CD14-positive monocyte (primary cell): ENCODE measurements around the gene CFTR. TPM values are rescaled to one million over a fixed set of nuclear protein-coding genes. Genes with fewer than 3 reads are reported as not detected.

ENCODE experiments used
- DNase-seq, 3 donors: peaks; one replicate each; pipeline ENCODE4 v3.0.0-alpha.2; 2011 to 2022
- H2AFZ ChIP-seq: 2 replicates; pipeline ENCODE4 v1.6.0; 2012; ENCODE audit warnings: mild to moderate bottlenecking, low read depth, low read length, inconsistent platforms; ENCODE audit not compliant: insufficient read depth, poor library complexity, severe bottlenecking
- H3K27ac ChIP-seq, 2 donors: 1 replicate in 1 of 2; 2 replicates in 1 of 2; pipeline ENCODE4 v1.5.1; 2012 to 2013; ENCODE audit warnings: low read length in 2 of 2, control low read depth in 1 of 2, inconsistent platforms in 1 of 2, low read depth in 1 of 2, mild to moderate bottlenecking in 1 of 2
- H3K27me3 ChIP-seq, 2 donors: one replicate each; pipeline versions ENCODE4 v1.6.0 to v1.6.1; 2011 to 2013; ENCODE audit warnings: low read length in 2 of 2; ENCODE audit not compliant: control insufficient read depth in 2 of 2, insufficient read depth in 2 of 2
- H3K36me3 ChIP-seq, 2 donors: replicated peaks in 1 of 2; 1 replicate in 1 of 2; 2 replicates in 1 of 2; pipeline versions ENCODE4 v1.5.1 to v1.6.1; 2012 to 2013; ENCODE audit warnings: low read length in 2 of 2, control low read depth in 1 of 2, inconsistent platforms in 1 of 2, mild to moderate bottlenecking in 1 of 2; ENCODE audit not compliant: insufficient read depth in 2 of 2, control insufficient read depth in 1 of 2
- H3K4me1 ChIP-seq, 2 donors: 1 replicate in 1 of 2; 2 replicates in 1 of 2; pipeline versions ENCODE4 v1.5.1 to v1.6.1; 2012 to 2013; ENCODE audit warnings: low read length in 2 of 2, control low read depth in 1 of 2, inconsistent platforms in 1 of 2, mild to moderate bottlenecking in 1 of 2, moderate library complexity in 1 of 2; ENCODE audit not compliant: insufficient read depth in 2 of 2, control insufficient read depth in 1 of 2
- H3K4me2 ChIP-seq: replicated peaks from 2 replicates; pipeline ENCODE3; 2012; ENCODE audit warnings: low read length, moderate library complexity, mild to moderate bottlenecking; ENCODE audit not compliant: poor library complexity, severe bottlenecking; ENCODE audit errors: extremely low read depth
- H3K4me3 ChIP-seq, 3 experiments: fragments of 200-600 bp in 1 of 3; sonication (generic) in 1 of 3; replicated peaks in 1 of 3; 1 replicate in 2 of 3; 2 replicates in 1 of 3; pipeline ENCODE4 v1.5.1; 2011 to 2013; ENCODE audit warnings: low read length in 3 of 3, mild to moderate bottlenecking in 3 of 3, control low read depth in 2 of 3, low read depth in 2 of 3, inconsistent platforms in 1 of 3, moderate library complexity in 1 of 3
- H3K79me2 ChIP-seq: 2 replicates; pipeline ENCODE4 v1.6.0; 2012; ENCODE audit warnings: mild to moderate bottlenecking, control low read depth, inconsistent platforms, low read length, moderate library complexity; ENCODE audit not compliant: insufficient read depth
- H3K9ac ChIP-seq: 2 replicates; pipeline ENCODE4 v1.6.0; 2017; ENCODE audit warnings: low read length, mild to moderate bottlenecking; ENCODE audit not compliant: insufficient read depth, poor library complexity, severe bottlenecking
- H3K9me3 ChIP-seq, 2 donors: replicated peaks in 1 of 2; 1 replicate in 1 of 2; 2 replicates in 1 of 2; pipeline versions ENCODE4 v1.5.1 to v1.6.1; 2012 to 2013; ENCODE audit warnings: low read length in 2 of 2, control low read depth in 1 of 2; ENCODE audit not compliant: control insufficient read depth in 1 of 2, insufficient read depth in 1 of 2
- H4K20me1 ChIP-seq: 2 replicates; pipeline ENCODE4 v1.6.0; 2012; ENCODE audit warnings: mild to moderate bottlenecking, low read length, control low read depth, moderate library complexity; ENCODE audit not compliant: insufficient read depth
- H3K27ac Mint-ChIP-seq, 7 donors: one replicate each; pipeline ENCODE4 v1.8.0; 2020; ENCODE audit warnings: mild to moderate bottlenecking in 7 of 7, mixed read lengths in 7 of 7, moderate library complexity in 6 of 7, inconsistent platforms in 2 of 7
- H3K27me3 Mint-ChIP-seq, 3 donors: one replicate each; pipeline ENCODE4 v1.8.0; 2021 to 2022; ENCODE audit warnings: low read depth in 3 of 3, mild to moderate bottlenecking in 3 of 3, mixed read lengths in 3 of 3, moderate library complexity in 3 of 3, inconsistent platforms in 1 of 3
- H3K36me3 Mint-ChIP-seq, 2 donors: one replicate each; pipeline ENCODE4 v1.8.0; 2020; ENCODE audit warnings: mixed read lengths in 2 of 2, inconsistent platforms in 1 of 2, mild to moderate bottlenecking in 1 of 2
- H3K4me1 Mint-ChIP-seq: one replicate; pipeline ENCODE4 v1.8.0; 2020; ENCODE audit warnings: mild to moderate bottlenecking, mixed read lengths
- H3K4me3 Mint-ChIP-seq, 2 donors: one replicate each; pipeline ENCODE4 v1.8.0; 2020; ENCODE audit warnings: mild to moderate bottlenecking in 2 of 2, mixed read lengths in 2 of 2, moderate library complexity in 1 of 2
- H3K9me3 Mint-ChIP-seq, 7 donors: one replicate each; pipeline ENCODE4 v1.8.0; 2020 to 2022; ENCODE audit warnings: mixed read lengths in 7 of 7, mild to moderate bottlenecking in 6 of 7, moderate library complexity in 6 of 7, inconsistent platforms in 2 of 7
- WGBS: methylation state at CpG from one replicate; pipeline ENCODE4 v1.1.5; 2013; ENCODE audit warnings: missing lambda C conversion rate; ENCODE audit not compliant: insufficient coverage; 5-methylcytosine and 5-hydroxymethylcytosine counted together
- intact Hi-C, 2 donors: fragments of 100-400 bp; cut with micrococcal nuclease; formaldehyde crosslinking; loops; one replicate each; pipeline versions ENCODE4 v1.15.0 to v1.15.1; 2023
- polyA plus RNA-seq, 3 donors: library from polyadenylated mRNA; depleted of rRNA in 1 of 3; unstranded in 2 of 3; stranded (reverse) in 1 of 3; fragments of 300-500 nt in 2 of 3; fragments of >200 nt in 1 of 3; fragmentation: Illumina TruSeq in 2 of 3; gene quantifications; 1 replicate in 2 of 3; 2 replicates in 1 of 3; pipeline ENCODE4 v1.2.3, GENCODE V29; 2012 to 2021
- TF ChIP-seq, protein P1 (sequence below): fragments of 200-600 bp; IDR thresholded peaks from one replicate; pipeline ENCODE4 v1.8.0; 2022; ENCODE audit warnings: antibody characterized with exemption, mild to moderate bottlenecking

Gene CFTR
- polyA plus RNA-seq, 3 donors = not detected

DNA sequence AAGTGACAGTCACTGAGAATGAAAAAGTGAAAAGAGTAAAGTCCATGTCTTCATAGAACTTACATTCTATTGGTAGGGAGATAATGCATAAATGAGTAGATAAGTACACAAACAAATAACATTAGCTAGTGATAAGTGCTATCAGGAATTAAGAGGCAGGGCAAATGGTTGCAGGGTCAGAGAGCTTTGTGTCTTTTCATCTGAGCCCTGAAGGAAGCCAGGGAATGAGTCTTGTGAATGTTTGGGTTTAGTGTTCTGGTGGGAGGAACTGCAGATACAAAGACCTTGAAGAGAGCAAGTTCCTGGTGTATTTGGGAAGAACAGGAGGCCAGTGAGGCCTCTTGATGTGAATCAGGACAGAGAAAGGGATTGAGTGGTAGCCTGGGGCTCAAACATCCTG, 209.6 kb downstream of the CFTR start:
- H3K9ac ChIP-seq = no peak overlapping the region
- H3K4me1 ChIP-seq = no peaks in the 10 kb centered on the region
- H4K20me1 ChIP-seq = no peaks in the 10 kb centered on the region
- TF ChIP-seq, protein P1, sequence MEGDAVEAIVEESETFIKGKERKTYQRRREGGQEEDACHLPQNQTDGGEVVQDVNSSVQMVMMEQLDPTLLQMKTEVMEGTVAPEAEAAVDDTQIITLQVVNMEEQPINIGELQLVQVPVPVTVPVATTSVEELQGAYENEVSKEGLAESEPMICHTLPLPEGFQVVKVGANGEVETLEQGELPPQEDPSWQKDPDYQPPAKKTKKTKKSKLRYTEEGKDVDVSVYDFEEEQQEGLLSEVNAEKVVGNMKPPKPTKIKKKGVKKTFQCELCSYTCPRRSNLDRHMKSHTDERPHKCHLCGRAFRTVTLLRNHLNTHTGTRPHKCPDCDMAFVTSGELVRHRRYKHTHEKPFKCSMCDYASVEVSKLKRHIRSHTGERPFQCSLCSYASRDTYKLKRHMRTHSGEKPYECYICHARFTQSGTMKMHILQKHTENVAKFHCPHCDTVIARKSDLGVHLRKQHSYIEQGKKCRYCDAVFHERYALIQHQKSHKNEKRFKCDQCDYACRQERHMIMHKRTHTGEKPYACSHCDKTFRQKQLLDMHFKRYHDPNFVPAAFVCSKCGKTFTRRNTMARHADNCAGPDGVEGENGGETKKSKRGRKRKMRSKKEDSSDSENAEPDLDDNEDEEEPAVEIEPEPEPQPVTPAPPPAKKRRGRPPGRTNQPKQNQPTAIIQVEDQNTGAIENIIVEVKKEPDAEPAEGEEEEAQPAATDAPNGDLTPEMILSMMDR = no peak
- Mint-ChIP-seq H3K27ac (no peak overlapping the region), H3K4me1 (no peaks in the 10 kb centered on the region), H3K9me3 (peaks cover 0 to 3% (median 0%) of the 10 kb centered on the region in 7 donors), H3K36me3 (no peaks in the 10 kb centered on the region), H3K27me3 (peaks cover 0 to 2% (median 1%) of the 10 kb centered on the region in 3 donors), H3K4me3 (no peak overlapping the region)
- H3K27ac ChIP-seq = no peak overlapping the region
- no peak for DNase-seq
- H3K4me3 ChIP-seq = no peak overlapping the region
- no peaks in the 10 kb centered on the region for H3K27me3 ChIP-seq
- H3K79me2 ChIP-seq = no peaks in the 10 kb centered on the region
- intact Hi-C loops = no loop called here
- H3K9me3 ChIP-seq = no peaks in the 10 kb centered on the region
- no peak overlapping the region for H2AFZ ChIP-seq
- no peak overlapping the region for H3K4me2 ChIP-seq
- H3K36me3 ChIP-seq = no peaks in the 10 kb centered on the region

DNA sequence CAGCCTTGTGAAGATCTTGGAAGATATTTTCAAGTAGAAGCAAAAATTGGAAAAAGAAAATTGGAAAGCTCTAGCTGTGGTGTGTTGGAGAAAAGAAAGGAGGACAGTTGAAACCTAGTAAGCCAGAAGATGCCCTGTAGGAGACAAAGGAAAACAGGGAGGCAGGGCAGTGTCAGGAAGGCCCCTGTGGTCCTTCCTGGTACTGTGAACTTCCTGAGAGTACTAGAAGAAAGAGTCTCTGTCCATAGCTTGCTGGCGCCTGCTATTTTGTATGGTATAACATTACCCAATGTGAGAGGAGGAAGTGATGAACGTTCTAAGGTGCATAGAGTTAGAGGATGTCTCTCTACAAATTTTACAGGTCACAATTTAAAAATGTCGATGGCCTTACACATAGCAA, 210.3 kb downstream of the CFTR start:
- TF ChIP-seq, protein P1 = no peak
- Histone ChIP-seq H4K20me1 (no peaks in the 10 kb centered on the region), H3K4me2 (no peak overlapping the region), H2AFZ (no peak overlapping the region), H3K4me3 (no peak overlapping the region), H3K4me1 (no peaks in the 10 kb centered on the region), H3K9me3 (no peaks in the 10 kb centered on the region), H3K27ac (no peak overlapping the region), H3K79me2 (no peaks in the 10 kb centered on the region), H3K27me3 (no peaks in the 10 kb centered on the region), H3K9ac (no peak overlapping the region), H3K36me3 (no peaks in the 10 kb centered on the region)
- no peak overlapping the region for H3K27ac Mint-ChIP-seq
- intact Hi-C loops = no loop called here
- DNase-seq = no peak
- H3K4me3 Mint-ChIP-seq = no peak overlapping the region
- peaks cover 0 to 3% (median 1%) of the 10 kb centered on the region in 3 donors for H3K27me3 Mint-ChIP-seq
- no CpG with 5 or more reads among the region's 3 CpGs for WGBS
- H3K4me1 Mint-ChIP-seq = no peaks in the 10 kb centered on the region
- H3K36me3 Mint-ChIP-seq = no peaks in the 10 kb centered on the region
- H3K9me3 Mint-ChIP-seq = peaks cover 0 to 3% (median 0%) of the 10 kb centered on the region in 7 donors
